K562 (cell line): Measurements from ENCODE around the gene MID1IP1. TPM values are rescaled to one million over a fixed set of nuclear protein-coding genes. Genes with fewer than 3 reads are reported as not detected.

Experiments
- ATAC-seq: fragments of 200-7000 bp; cut with Tn5 transposase; 3 replicates; pipeline ENCODE4 v1.9.1; 2020; ENCODE audit warnings: moderate library complexity
- BruUV-seq: library from RNA; stranded (reverse); fragments of 400-500 nt; replicated peaks from 2 replicates; lab custom pipeline; 2021; lab: Mats Ljungman, UMichigan
- CTCF ChIA-PET: fragments of 300-600 bp; formaldehyde crosslinking; extraction: SDS; loops from one replicate; lab custom pipeline; 2021; ENCODE audit warnings: low intra/inter-chr PET ratio; lab: Yijun Ruan, JAX
- POLR2A ChIA-PET: fragments of 300-600, 350-650 bp; sonication (Branson Sonifier 250); formaldehyde crosslinking; extraction: SDS; loops from one replicate; lab custom pipeline; 2021; ENCODE audit warnings: antibody characterized with exemption, inconsistent platforms; lab: Yijun Ruan, JAX
- DNase-seq, 4 experiments: peaks; one replicate each; pipeline versions ENCODE4 v3.0.0 to v3.0.0-alpha.2; 2011 to 2018; ENCODE audit warnings: low spot score in 3 of 4, mixed read lengths in 3 of 4; ENCODE audit errors: extremely low read depth in 1 of 4
- FAIRE-seq: peaks from 2 replicates; lab custom pipeline; 2011; peaks lifted over from hg19 to GRCh38; lab: Jason Lieb, UNC
- H2AFZ ChIP-seq: 2 replicates; pipeline ENCODE4 v1.6.0; 2011; ENCODE audit warnings: low read depth, low read length, control low read depth, inconsistent platforms
- H3K27ac ChIP-seq: fragments of 200-600 bp; 3 replicates; pipeline ENCODE4 v1.8.0; 2011; ENCODE audit warnings: low read depth, mild to moderate bottlenecking, control low read depth, inconsistent platforms, low read length, moderate library complexity, mixed read lengths; ENCODE audit errors: extremely low read depth
- H3K27me3 ChIP-seq, 2 experiments: fragments of 300-600 bp in 1 of 2; 2 replicates in 1 of 2; 3 replicates in 1 of 2; pipeline versions ENCODE4 v1.6.0 to v1.8.0; 2011; ENCODE audit warnings: inconsistent platforms in 2 of 2, low read length in 2 of 2, mild to moderate bottlenecking in 1 of 2, mixed read lengths in 1 of 2, moderate library complexity in 1 of 2; ENCODE audit not compliant: control insufficient read depth in 2 of 2, insufficient read depth in 2 of 2
- H3K36me3 ChIP-seq: fragments of 300-600 bp; 3 replicates; pipeline ENCODE4 v1.8.0; 2011; ENCODE audit warnings: mild to moderate bottlenecking, low read length, inconsistent platforms; ENCODE audit not compliant: control insufficient read depth, insufficient read depth
- H3K4me1 ChIP-seq, 2 experiments: fragments of 200-600 bp in 1 of 2; replicated peaks in 1 of 2; 2 replicates in 1 of 2; 3 replicates in 1 of 2; pipeline versions ENCODE4 v1.5.1 to v1.8.0; 2011; ENCODE audit warnings: inconsistent platforms in 2 of 2, low read length in 2 of 2, mild to moderate bottlenecking in 1 of 2, mixed read lengths in 1 of 2, moderate library complexity in 1 of 2; ENCODE audit not compliant: control insufficient read depth in 2 of 2, insufficient read depth in 2 of 2
- H3K4me2 ChIP-seq: 2 replicates; pipeline ENCODE4 v1.6.1; 2011; ENCODE audit warnings: low read length, control low read depth, inconsistent platforms, mixed read lengths; ENCODE audit not compliant: insufficient read depth
- H3K4me3 ChIP-seq: fragments of 200-600 bp; sonication (generic), shearing (Covaris generic); 2 replicates; pipeline ENCODE4 v1.5.1; 2016; ENCODE audit warnings: control low read depth, inconsistent platforms
- H3K79me2 ChIP-seq: fragments of 200-600 bp; 3 replicates; pipeline ENCODE4 v1.8.0; 2011; ENCODE audit warnings: low read length, inconsistent platforms; ENCODE audit not compliant: control insufficient read depth, insufficient read depth
- H3K9ac ChIP-seq, 2 experiments: 2 replicates each; pipeline versions ENCODE4 v1.6.0 to v1.6.1; 2011; ENCODE audit warnings: low read depth in 2 of 2, low read length in 2 of 2, control low read depth in 1 of 2, inconsistent platforms in 1 of 2, mild to moderate bottlenecking in 1 of 2, mixed read lengths in 1 of 2; ENCODE audit not compliant: insufficient read depth in 1 of 2
- H3K9me1 ChIP-seq: one replicate; pipeline ENCODE4 v1.6.0; 2011; ENCODE audit warnings: inconsistent platforms, mild to moderate bottlenecking, low read length, moderate library complexity; ENCODE audit not compliant: control insufficient read depth, insufficient read depth
- H3K9me3 ChIP-seq: replicated peaks from 2 replicates; pipeline ENCODE4 v1.5.1; 2011; ENCODE audit warnings: low read depth, low read length, inconsistent platforms; ENCODE audit not compliant: control insufficient read depth, insufficient read depth
- H4K20me1 ChIP-seq: replicated peaks from 2 replicates; pipeline ENCODE4 v1.6.1; 2011; ENCODE audit warnings: low read length, inconsistent platforms, mixed read lengths; ENCODE audit not compliant: control insufficient read depth, insufficient read depth
- E2F3 ChIP-seq: fragments of 250-450 bp; sonication (Bioruptor Pico); IDR thresholded peaks from 2 replicates; pipeline ENCODE4 v1.4.0; 2020; ENCODE audit warnings: mild to moderate bottlenecking
- FOXP1 ChIP-seq: sonication (generic); formaldehyde crosslinking; IDR thresholded peaks from 2 replicates; pipeline ENCODE4 v1.8.0; 2022; ENCODE audit warnings: mild to moderate bottlenecking, missing genetic modification reagents
- HDAC1 ChIP-seq, 2 experiments: fragments of 450-650 bp; IDR thresholded peaks; 2 replicates each; pipeline ENCODE4 v1.6.1; 2016 to 2017; ENCODE audit warnings: inconsistent platforms in 1 of 2, mild to moderate bottlenecking in 1 of 2, moderate library complexity in 1 of 2
- HOMEZ ChIP-seq: fragments of 250-450 bp; sonication (Bioruptor Pico); IDR thresholded peaks from 2 replicates; pipeline ENCODE4 v1.4.0; 2020; ENCODE audit warnings: mild to moderate bottlenecking, moderate library complexity
- JUND ChIP-seq, 2 experiments: IDR thresholded peaks; 2 replicates in 1 of 2; 3 replicates in 1 of 2; pipeline ENCODE4 v1.6.1; 2011; ENCODE audit warnings: borderline replicate concordance in 2 of 2, low read depth in 2 of 2, low read length in 2 of 2, improper control_type of control experiment in 1 of 2, missing biosample characterization in 1 of 2, missing genetic modification characterization in 1 of 2, missing genetic modification reagents in 1 of 2
- KHSRP ChIP-seq: fragments of 450-650 bp; IDR thresholded peaks from 2 replicates; pipeline ENCODE4 v1.6.1; 2017
- LEF1 ChIP-seq: fragments of 450-650 bp; IDR thresholded peaks from 2 replicates; pipeline ENCODE4 v1.6.1; 2016; ENCODE audit warnings: mild to moderate bottlenecking
- MAFF ChIP-seq: IDR thresholded peaks from 2 replicates; pipeline ENCODE4 v1.6.1; 2012; ENCODE audit warnings: low read length, improper control_type of control experiment
- NFRKB ChIP-seq: fragments of 450-650 bp; IDR thresholded peaks from 2 replicates; pipeline ENCODE4 v1.6.1; 2016; ENCODE audit warnings: low read depth
- NR2C2 ChIP-seq, 2 experiments: fragments of 200-800 bp in 1 of 2; sonication (Bioruptor generic) in 1 of 2; sonication (generic) in 1 of 2; formaldehyde crosslinking in 1 of 2; IDR thresholded peaks; 2 replicates each; pipeline versions ENCODE4 v1.6.1 to v1.8.0; 2016 to 2022; ENCODE audit warnings: mild to moderate bottlenecking in 1 of 2, missing compliant biosample characterization in 1 of 2, missing genetic modification characterization in 1 of 2, missing genetic modification reagents in 1 of 2
- USF2 ChIP-seq: sonication (generic); formaldehyde crosslinking; IDR thresholded peaks from 2 replicates; pipeline ENCODE4 v1.5.0; 2020; ENCODE audit warnings: missing genetic modification reagents
- ZNF143 ChIP-seq: sonication (generic); formaldehyde crosslinking; IDR thresholded peaks from 2 replicates; pipeline ENCODE4 v1.9.0; 2022; ENCODE audit warnings: mild to moderate bottlenecking, missing genetic modification reagents
- ZNF282 ChIP-seq: sonication (generic); formaldehyde crosslinking; IDR thresholded peaks from 2 replicates; pipeline ENCODE4 v1.8.1; 2023; ENCODE audit warnings: missing genetic modification reagents
- ZNF445 ChIP-seq: fragments of 250-450 bp; sonication (Bioruptor Pico); IDR thresholded peaks from 2 replicates; pipeline ENCODE4 v1.4.0; 2020; ENCODE audit warnings: low read depth, mild to moderate bottlenecking, moderate library complexity
- ZNF592 ChIP-seq: fragments of 450-650 bp; IDR thresholded peaks from 2 replicates; pipeline ENCODE4 v1.6.1; 2017; ENCODE audit warnings: antibody characterized with exemption, mild to moderate bottlenecking
- WGBS: fragments of 100-300 bp; shearing (Covaris generic); methylation state at CpG from one replicate; pipeline ENCODE4 v1.1.6; 2016; ENCODE audit warnings: low coverage, mixed read lengths; ENCODE audit not compliant: insufficient coverage; ENCODE audit errors: missing lambda C conversion rate; 5-methylcytosine and 5-hydroxymethylcytosine counted together
- in situ Hi-C: fragments of 300-500 bp; cut with MboI; formaldehyde crosslinking; loops from 4 replicates; pipeline ENCODE4 v1.15.0; 2018; ENCODE audit warnings: inconsistent platforms, mixed read lengths
- intact Hi-C: fragments of 100-400 bp; cut with micrococcal nuclease; formaldehyde crosslinking; loops from 2 replicates; pipeline ENCODE4 v1.14.2; 2022
- polyA plus RNA-seq, 8 experiments: library from polyadenylated mRNA; depleted of rRNA in 4 of 8; stranded (reverse) in 5 of 8; unstranded in 3 of 8; fragments of >200 nt; fragmentation: Nextera tagmentation in 2 of 8; fragmentation: Illumina TruSeq in 1 of 8; extraction: Ambion mirVana in 2 of 8; extraction: Trizol in 1 of 8; gene quantifications; 2 replicates each; pipeline versions ENCODE4 v1.2.1 to v1.2.3, GENCODE V29; 2011 to 2014; ENCODE audit warnings: inconsistent platforms in 1 of 8, missing spikeins in 1 of 8
- total RNA-seq, 7 experiments: library from RNA; depleted of rRNA in 6 of 7; stranded (reverse); fragments of >200 nt in 6 of 7; fragmentation: Illumina TruSeq in 2 of 7; extraction: Trizol in 2 of 7; gene quantifications; 2 replicates each; pipeline versions ENCODE4 v1.2.1 to v1.2.3, GENCODE V29; 2011 to 2021; ENCODE audit warnings: low replicate concordance in 1 of 7

The MID1IP1 gene
- total and polyA plus RNA-seq, 9 of the 15 experiments (the other 6 are each of a cell fraction or from before 2014, with no cell fraction given), result 0.51 to 102 (median 27.5) TPM

- no peak for TF ChIP-seq USF2 (CRISPR knock-in tag)
- TF ChIP-seq HDAC1 (IDR thresholded peaks at IDR 0.05), result no peak
- no peak for TF ChIP-seq JUND (IDR thresholded peaks at IDR 0.05; ENCODE audit: borderline replicate concordance, low read depth, low read length)
- TF ChIP-seq JUND (tag; IDR thresholded peaks at IDR 0.05; ENCODE audit: borderline replicate concordance, low read depth, low read length), result no peak
Measured at GRCh38 chrX:38839944-38840343, 38.7 kb downstream of the MID1IP1 start (continued).

GRCh38 chrX:38841750-38842149 lies 40.5 kb downstream of the MID1IP1 start:
- H3K27me3 ChIP-seq, result no peaks in the 10 kb centered on the region
- FAIRE-seq (peak; percentile 86), ATAC-seq (peak; percentile 93), DNase-seq (peak; percentile 14 to 69 (median 33))
- H3K4me2 ChIP-seq, result peak overlapping the region; percentile 24; the same call in 1 of the 2 replicates
- WGBS, result 0% methylated on average over 1 of the region's 2 CpGs
- intact Hi-C loops, result loop anchor here (5.0 kb wide), 1 partner anchor 34 kb away; no protein-coding TSS in a partner anchor
- peak overlapping the region in 1 of 2 experiments; percentile 31; a peak in 1 of 4 replicates for H3K9ac ChIP-seq
- H3K79me2 ChIP-seq, result no peaks in the 10 kb centered on the region
- no peaks in the 10 kb centered on the region for H3K9me1 ChIP-seq
- in situ Hi-C loops, result no loop called here
- peaks cover 0 to 20% of the 10 kb centered on the region in 2 experiments; a peak in 2 of 5 replicates for H3K4me1 ChIP-seq
- H3K27ac ChIP-seq, result peak overlapping the region; percentile 15; the same call in 1 of the 3 replicates
- CTCF ChIA-PET, result no interaction called here
- POLR2A ChIA-PET, result interaction anchor here (0.6 kb wide), 1 partner anchor 87 kb away, joined by 3 read pairs; no protein-coding TSS in a partner anchor
- H3K9me3 ChIP-seq, result no peaks in the 10 kb centered on the region
- no peaks in the 10 kb centered on the region for H4K20me1 ChIP-seq
- H3K36me3 ChIP-seq, result no peaks in the 10 kb centered on the region
- peak overlapping the region; percentile 12; the same call in 1 of the 2 replicates for H2AFZ ChIP-seq
- no TSS peak for BruUV-seq
- no peak overlapping the region for H3K4me3 ChIP-seq
- no peak for TF ChIP-seq ZNF445
- no peak for TF ChIP-seq E2F3
- no peak for TF ChIP-seq ZNF282
- no peak for TF ChIP-seq FOXP1
- TF ChIP-seq ZNF143 (CRISPR knock-in tag), result no peak
- no peak for TF ChIP-seq MAFF
- peak; percentile 40; the same call in 1 of the 2 replicates for TF ChIP-seq LEF1
- TF ChIP-seq NFRKB, result no peak
- no peak for TF ChIP-seq ZNF592
- no peak for TF ChIP-seq HOMEZ (CRISPR knock-in tag)
- no peak; the same call in 1 of the 2 replicates for TF ChIP-seq KHSRP
- no peak for TF ChIP-seq NR2C2 (CRISPR knock-in tag; IDR thresholded peaks at IDR 0.05)
- TF ChIP-seq NR2C2 (tag; IDR thresholded peaks at IDR 0.05), result no peak
